Measurements from ENCODE around the gene HSD17B2.

Gene HSD17B2

DNA sequence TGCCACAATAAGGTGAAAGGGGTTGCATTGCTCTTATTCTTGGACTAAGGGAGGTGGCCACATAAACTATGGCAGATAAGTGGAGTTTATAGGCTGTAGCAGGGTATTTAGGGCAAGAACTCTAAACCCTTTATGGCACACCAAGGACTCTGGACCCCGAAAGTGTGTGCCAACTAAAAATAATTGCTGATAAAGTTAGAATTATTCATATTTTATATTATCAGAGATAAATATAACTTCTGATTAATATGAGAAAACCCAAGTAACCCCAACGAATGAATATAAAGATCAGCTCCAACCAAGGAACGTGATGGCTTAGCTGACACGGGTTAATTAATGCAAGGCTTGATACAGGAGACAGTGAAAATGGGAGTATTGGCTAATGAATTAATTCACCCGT, 15.0 kb upstream of the HSD17B2 start:
- no peak for DNase-seq

DNA sequence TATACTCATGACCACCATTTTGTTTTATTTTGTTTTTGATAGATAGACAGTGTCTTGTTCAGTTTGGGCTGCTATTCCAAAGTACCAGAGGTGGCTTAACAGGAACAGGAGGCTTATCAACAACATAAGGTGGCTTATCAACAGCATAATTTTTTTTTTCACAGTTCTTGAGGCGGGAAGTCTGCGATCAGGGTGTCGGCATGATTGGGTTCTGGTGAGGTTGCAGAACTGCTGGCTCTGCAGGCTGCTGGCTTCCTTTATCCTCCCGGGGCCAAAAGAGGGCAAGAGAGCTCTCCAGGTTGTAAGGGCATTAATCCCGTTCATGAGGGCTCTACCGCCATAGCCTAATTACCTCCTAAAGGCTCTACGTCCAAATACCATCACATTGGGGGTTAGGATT, 11.8 kb upstream of the HSD17B2 start:
- peak; percentile 8 for DNase-seq

DNA sequence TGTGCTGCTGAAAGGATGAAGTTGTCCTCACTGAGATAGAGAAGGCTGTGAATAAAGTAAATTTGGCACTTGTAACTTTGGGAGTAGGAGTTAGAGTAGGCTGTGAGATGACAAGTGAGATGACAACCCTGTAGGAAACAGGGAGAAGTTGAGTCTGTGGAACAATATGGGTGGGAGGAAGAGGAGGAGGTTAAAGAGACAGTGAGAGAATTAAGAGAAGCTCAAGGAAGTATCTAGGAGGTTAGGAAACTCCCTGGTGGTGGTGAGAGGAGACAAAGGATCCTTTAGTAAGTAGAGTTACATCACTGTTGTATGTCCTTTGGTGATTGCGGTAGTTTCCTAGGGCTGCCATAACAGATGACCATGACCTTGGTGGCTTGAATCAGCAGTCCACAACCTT, 10.7 kb upstream of the HSD17B2 start:
- no peak for DNase-seq

DNA sequence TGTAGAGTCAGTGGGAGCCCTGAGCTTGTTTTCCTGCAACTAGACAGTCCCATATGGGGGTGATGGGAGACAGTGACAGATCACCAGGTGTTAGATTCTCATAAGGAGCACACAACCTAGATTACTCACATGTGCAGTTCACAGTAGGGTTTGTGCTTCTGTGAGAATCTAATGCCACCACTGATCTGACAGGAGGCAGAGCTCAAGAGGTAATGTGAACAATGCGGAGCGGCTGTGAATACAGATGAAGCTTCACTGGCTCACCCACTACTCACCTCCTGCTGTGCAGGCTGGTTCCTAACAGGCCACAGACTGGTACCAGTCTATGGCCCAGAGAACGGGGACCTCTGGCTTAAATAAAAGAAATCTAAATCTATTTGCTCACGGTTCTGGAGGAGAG, 10.2 kb upstream of the HSD17B2 start:
- DNase-seq = no peak

DNA sequence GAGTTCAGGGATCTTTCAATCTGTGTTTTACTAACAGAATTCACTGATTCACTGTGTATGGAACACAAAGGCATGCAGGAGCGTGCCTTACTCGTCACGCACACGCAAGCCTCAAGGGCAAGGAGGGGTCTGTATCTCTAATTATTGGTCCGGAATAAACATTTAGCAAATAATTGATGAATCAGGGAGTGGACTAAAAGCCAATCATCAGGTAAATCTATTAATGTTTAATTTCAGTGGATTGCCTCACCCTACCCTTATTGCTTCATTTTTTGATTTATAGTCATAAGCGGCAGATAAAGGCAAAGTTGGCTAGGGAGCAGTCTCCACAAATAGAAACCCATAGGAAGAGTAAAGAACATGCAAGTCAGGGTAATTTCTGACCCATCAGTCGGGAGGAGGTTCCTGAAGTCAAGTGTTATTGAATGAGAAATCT, 7.4 kb upstream of the HSD17B2 start:
- DNase-seq = no peak

DNA sequence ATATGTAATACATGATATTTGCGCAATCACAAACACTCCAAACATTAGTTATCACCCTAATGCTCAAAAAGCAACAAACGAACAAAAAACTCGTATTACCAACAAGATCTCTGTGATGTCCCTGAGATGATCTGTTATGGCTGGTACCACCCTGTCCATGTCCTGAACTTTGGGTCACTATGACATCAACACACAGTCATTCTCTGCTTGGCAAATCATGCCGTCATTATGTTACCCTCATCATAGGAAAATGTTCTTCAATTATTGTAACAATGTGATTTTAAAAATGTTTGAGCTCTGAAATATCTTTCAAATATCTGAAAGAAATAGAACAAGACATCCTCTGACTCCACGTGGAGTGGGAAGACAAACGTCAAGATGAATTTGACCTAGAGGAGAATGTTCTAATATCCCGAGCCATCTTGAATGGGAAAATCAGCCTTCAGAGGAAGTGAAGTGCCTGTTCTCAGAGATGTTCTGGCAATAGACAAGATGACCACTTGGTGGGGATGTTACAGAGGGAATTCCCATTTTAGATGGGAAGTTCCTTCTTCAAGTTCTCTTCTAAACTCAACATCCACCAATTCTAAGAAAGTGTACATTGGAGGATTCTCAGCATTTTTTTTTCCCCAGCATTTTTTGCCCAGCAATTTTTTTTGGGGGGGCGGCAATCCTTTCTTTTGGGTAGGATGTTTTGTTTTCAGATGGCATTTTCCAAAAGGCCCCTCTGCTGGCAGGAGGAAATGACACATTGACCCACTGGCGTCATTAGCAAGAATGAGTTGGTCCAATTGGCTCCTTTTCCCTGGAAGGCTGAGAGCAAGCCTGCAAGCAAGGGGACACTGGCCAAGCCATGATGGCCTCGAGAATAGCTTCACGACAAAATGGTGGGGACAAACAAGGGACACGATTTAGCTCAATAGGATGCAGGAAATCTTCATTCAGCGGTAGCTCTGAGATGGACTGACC, 3.7 kb upstream of the HSD17B2 start:
- DNase-seq = peak; percentile 23

DNA sequence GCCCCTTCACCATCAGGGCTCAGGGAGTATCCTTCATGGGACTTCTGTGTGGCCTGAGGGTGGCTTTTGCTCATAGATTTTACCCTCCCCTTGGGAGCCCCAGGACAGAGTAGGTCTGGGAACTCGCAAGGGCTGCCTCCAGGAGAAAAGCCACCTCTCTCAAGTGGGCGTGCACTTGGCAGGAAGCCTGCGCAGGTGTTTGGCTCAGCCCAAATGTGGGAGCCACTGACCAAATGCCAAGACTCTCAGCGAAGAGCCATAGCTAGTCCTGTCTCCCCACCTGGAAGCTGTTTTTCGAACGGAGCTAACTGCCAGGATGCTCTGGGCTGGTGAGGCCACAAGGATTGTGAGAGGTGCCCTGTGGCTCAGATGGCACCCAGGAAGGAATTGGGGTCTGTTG, 2.0 kb upstream of the HSD17B2 start:
- no peak for DNase-seq

DNA sequence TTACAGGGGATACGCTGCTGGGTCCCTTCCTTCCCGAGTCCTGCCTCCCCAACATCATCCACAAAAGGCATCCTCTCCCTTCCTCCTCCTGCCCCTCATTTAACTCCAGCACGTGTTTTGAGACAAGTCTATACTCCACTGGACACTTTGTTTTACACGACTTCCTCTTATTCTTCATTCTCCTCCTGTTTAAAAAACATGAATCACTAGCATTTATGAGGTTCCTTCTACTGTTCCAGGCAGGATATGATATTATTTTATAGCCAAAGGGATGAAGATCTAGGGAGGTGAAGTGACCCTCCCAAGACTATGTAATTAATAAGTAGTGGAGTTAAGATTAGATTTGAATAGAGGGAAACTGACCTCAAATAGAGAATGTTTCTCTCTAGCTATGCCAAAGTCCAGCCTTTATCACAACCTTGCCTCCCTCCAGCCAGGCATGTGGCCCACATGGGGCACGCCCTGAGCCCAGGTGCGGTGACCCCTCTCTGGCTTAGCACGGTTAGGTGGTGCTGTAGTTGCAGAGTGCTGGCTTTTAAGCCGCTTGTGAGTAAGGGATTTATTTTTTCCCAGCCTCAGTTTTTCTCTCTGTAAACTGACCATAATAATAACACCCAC, 1.3 kb upstream of the HSD17B2 start:
- DNase-seq = no peak

DNA sequence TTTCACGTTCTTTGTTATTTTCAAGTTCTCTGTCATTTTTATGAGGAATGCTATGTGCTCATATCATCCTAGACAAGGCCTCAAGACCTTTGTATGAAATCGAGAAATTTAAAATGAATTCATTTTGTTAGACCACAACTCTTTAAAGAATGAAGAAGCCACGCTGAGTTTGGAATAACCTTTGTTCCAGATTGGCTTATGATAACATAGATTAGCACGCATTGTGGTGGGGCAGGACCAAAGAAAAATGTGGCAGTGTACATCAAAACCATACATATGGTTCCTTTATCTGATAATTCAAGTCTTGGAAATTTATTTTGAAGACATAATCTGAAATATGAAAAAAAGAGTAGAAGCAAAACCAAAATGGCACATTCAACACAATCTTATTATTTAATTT, 2.2 kb downstream of the HSD17B2 start:
- no peak for DNase-seq

DNA sequence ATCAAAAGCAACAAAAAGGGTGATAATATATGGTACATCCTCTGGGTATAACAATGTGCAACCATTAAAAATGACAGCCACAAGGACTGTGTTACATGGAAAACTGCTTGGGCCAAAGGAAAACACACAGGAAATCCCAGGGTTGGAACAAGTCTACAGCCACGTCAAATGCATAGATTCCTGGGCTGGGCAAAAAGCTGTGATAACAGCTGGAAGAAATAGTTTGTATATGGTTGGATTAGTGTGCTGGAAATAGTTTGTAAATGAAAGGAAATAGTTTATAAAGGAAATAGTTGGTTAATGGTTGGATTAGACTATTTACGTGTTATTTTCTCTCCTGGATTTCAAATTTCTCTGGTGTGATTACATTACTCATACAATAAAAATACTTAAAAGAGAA, 2.6 kb downstream of the HSD17B2 start:
- no peak for DNase-seq

DNA sequence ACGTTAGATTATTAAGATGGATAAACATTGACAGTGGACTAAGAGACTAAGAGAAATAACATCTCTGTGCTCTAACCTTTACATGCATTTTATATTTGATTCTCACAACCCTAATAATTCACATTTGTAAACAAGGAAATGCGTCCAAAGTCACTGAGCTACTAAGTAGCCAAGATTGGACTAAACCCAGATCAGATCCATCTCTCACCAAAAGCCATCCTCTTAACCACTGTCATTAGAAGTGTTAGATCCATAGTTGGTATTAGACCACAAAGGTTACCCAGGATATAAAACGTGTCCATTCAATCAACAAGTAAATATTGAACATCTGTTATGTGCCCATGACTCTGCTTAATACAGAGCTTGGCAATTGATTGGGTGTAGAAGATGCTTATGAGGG, 5.2 kb downstream of the HSD17B2 start:
- DNase-seq = no peak

DNA sequence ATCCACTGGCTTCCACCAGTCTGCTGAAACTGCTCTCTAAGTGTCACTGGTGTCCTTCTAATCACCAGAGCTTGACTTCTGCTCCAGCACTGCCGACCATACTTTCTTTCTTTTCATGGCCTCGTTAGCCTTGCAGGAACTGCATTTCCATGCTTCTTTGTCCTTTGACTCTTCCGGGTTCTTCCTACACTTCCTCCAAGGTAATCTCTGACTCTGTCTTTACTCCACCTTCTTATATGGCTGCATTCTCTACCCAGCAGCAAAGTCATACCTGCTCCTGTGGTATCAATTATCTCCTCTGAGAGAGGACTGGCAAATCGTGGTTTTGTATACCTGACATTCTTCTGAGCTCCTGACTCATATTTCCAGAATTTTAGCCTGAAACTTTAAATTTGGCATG, 6.5 kb downstream of the HSD17B2 start:
- DNase-seq = no peak

DNA sequence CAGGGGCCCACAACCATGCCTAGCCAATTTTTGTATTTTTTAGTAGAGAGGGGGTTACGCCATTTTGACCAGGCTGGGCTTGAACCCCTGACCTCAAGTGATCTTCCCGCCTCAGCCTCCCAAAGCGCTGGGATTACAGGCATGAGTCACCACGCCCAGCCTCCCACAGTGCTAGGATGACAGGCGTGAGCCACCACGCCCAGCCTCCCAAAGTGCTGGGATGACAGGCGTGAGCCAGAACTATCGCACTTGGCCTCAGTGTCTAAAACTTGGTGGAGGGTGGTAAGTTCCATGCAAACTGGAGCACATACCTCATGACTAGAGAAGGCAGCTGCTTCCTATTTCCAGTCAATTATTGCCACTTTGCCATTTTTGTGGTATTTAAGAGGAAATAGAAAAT, 7.1 kb downstream of the HSD17B2 start:
- DNase-seq = no peak

DNA sequence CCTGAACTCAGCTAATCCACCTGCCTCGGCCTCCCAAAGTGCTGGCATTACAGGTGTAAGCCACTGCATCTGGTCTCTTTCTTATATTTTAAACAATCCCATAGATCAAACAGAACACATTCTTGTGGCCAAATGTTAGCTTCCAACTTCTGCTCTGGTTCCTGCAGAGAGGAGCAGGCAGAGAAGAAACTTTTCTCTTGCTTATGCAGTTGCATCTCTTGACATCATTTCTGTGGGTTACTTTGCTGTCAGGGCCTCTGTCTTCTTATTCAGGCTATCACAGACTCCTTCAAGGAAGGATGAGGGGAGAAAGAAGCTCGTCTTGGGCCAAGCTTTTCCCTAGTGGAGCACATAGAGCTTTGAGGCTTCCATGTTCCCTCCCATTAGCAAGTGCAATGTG, 7.8 kb downstream of the HSD17B2 start:
- no peak for DNase-seq

DNA sequence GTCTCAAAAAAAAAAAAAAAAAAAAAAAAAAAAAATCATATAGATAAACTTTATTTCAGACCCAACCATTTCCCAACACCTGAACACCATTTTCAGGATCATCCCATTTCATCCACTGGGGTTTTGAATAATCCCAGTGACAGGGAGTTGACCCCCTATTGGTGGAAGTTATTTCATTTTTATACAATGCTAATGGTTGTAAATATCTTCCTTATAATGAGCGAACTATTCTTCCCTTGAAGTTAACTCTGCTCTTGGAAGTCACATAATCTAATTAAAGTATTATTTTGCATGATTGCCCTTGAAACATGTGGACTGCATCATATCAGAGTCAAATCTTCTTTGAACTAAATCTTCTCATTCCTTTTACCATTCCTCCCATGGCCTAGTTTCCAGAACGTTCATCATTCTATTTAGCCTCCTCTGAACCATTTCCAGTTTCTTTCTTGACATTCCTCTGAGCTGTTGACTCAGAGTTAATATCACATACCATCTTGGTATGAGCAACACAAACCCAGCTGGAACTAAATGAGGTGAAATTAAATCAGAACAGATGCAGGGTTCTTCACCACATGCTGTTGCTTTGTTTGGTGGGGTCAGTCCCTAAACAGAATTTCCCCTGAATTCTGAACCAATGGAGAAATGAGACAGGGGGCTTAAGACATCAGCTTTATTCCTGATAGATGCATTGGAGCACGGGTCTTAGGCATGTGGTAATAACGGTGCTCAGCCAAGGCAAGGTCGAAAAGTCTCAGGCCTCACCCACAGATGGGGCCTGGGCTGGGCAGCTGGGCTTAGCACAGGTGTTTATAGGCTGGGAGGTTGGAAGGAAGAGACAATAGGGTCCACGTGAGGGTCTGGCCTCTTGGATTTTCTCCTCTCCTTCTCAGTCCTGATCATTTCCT, 8.9 kb downstream of the HSD17B2 start:
- no peak for DNase-seq

DNA sequence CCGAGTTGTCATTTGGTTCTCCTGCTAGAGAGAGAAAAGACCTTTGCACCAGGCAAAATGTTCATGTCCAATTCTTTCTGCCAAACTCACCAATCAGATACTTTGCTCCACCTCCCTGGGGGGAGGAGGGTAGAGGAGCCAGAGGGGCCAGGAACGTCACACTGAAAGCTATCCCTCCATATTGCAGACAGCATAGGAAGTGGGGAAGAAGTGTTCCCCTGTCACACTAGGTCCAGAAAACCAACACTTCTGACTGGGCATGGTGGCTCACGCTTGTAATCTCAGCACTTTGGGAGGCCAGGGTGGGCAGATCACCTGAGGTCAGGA, 9.5 kb downstream of the HSD17B2 start:
- no peak for DNase-seq

DNA sequence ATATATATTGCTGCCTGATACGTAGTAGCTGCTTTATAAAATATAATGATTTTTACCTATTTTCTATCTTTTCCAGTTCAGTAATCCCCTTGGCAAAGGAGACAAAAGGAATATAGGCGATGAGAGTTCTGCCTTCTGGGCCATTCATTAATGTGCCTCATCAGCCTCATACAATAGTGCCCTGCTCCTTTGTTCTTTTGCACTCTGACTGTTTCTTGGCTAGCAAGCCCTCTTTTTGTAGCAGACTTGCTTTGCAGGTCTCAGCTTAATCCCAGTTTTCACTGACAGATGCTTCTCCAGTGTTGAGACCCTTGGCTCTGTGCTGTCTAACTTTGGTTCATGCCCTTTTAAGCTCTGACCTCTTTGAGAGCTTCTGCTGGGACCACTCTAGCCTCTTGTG, 10.4 kb downstream of the HSD17B2 start:
- no peak for DNase-seq

DNA sequence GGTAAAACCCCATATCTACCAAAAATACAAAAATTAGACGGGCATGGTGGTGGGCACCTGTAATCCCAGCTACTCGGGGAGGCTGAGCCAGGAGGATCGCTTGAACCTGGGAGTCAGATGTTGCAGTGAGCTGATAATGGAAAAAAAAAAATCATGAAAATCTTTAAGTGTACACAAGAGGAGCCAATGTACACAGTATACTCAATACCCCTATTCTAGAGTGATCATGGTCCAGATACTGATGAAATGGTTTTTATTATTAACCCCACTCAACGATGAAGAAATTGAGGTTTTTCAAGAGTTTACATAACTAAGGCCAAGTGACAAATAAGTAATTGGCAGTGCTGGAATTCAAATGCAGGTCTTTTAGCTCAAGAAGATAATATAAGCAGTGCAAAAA, 11.5 kb downstream of the HSD17B2 start:
- no peak for DNase-seq

DNA sequence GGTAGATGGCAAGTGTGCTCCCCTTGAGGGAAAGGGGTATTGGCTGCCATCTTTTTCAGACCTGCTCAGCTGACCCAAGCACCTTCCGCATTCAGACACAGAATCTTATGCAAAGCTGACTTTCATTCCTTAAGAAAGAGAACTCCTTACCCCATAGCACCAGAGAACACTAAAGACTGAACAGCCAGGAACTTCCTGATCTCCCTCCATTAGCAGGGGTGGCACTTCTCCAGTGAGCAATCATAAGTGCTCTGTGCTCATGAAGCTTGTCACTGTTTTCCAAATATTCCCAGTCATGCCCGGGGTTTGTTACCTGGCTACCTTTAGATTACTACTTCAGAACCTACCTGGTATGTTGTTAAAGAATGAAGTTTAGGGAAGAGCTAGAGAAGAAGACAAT, 11.9 kb downstream of the HSD17B2 start:
- no peak for DNase-seq

DNA sequence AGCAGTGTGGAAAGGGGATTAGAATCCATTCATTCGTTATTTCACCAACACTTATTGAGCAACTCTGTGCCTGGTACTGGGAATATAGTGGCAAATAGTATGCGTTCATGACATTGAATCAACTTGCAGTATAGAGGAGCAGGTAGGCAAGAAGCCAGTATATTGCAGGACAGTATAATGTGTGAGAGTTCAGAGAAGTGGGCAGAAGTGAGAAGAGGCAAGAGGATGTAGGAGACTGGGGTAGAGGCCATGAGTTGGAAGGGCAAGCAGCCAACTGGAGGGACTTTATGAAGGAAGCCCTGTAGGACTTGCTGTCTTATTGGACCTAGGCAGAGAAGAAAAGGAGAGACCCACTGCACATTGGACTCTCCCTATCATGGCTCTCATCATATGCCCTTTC, 12.3 kb downstream of the HSD17B2 start:
- no peak for DNase-seq

DNA sequence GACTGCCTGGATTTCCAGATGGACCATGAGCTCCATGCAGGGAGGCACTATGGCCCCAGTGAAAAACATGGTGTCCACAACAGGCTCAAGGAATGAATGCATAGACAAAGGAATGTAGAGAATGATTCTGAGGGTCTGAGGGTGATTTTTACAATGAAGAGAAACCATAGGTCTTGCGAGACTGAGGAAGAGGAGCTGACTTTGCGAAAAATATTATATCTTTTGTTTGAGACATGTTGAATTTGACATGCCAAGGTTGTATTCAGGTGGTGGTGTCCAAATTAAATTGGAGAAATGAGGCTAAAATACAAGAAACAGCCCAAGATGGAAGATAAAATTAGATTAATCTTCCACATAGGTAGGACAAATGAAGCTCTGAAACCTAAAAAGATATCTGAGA, 12.7 kb downstream of the HSD17B2 start:
- no peak for DNase-seq

DNA sequence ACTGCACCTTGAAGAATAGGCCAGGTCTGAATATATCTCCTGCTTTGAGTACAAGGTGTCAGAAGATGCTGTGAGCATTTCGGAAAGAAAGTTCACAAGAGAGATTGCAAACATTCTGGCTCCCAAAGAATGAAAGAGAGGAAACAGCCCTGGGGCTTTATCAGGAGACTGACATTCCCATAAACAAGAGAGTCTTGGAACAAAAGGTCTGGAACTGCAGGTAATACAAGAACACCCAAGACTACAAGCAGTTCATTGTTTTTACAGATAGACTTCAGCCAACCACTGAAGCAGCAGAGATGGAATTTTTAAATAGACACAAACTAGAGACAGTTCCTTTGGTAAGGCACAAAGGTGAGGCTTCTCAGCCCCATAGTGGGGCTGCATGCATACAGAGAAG, 14.4 kb downstream of the HSD17B2 start:
- no peak for DNase-seq

DNA sequence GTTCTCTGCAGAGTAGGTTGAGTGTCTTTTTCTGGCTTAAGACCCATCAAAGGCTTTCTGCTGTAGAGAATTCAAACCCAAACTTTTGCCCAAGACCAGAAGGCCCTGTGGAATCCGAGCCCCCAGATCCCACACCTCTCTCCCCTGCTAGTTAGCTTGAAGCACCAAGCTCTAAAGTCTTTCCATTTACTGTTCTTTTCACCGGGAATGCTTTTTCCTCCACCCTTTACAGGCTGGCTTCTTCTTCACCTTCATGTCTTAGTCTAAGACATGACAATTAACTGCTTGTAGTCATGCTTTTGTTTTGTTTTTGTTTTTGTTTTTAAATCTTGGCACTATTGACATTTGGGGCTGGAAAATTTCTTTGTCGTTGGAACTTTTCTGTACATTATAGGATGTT, 15.5 kb downstream of the HSD17B2 start:
- DNase-seq = no peak

DNA sequence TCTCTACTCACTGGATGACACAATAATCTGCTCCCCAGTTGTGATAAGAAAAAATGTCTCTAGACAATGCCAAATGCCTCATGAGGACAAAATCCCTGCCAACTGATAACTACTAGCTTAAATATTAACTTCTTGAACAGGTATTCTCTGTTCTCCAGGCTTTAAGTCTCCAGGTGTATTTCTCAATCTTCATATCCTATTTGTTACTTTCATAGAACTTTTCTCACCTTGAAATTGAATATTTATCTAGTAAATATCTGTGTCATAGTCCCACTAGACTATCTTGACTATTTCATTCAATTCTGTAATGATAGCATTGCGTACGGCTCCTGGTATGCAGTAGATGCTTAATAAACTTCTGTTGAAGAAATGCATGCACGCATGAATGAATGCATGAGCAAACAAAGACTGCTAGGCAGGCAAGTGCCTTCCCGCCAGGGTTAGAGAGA, 15.9 kb downstream of the HSD17B2 start:
- no peak for DNase-seq

Data from hematopoietic multipotent progenitor cell treated with erythropoietin and hydrocortisone succinate and interleukin-3 and kit ligand, for 8 days (in vitro differentiated cells).